ENCODE results near the gene SMTNL1.
"Not testable (repeated sequence)": the region's sequence is repeated elsewhere in the genome, so short reads cannot be mapped to it uniquely, and the experiment has no call there.

The SMTNL1 gene

DNA sequence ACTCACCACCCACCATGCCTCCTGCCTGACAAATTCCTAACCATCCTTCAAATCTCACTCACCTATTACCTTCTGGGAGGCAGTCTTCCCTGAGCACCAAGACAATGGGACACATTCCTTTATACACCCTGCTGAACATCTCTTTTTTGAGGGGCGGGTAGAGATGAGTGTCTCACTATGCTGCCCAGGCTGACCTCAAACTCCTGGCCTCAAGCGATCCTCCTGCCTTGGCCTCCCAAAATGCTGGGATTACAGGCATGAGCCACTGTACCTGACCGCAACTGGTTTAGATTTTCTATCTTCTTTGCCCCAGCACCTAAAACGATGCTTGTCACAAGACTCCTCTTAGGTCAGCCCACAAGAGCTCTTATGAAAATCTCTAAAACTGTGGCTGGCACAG is 14.0 kb upstream of the SMTNL1 start:
- Histone ChIP-seq H3K27ac (ENCODE audit: low read depth, low read length) (no peak overlapping the region), H3K36me3 (ENCODE audit: control insufficient read depth in 1 of 2, insufficient read depth in 2 of 2, low read length in 2 of 2) (peaks cover under 1 to 4% of the 10 kb centered on the region in 2 donors), H3K27me3 (ENCODE audit: control insufficient read depth in 1 of 2, insufficient read depth in 2 of 2, low read length in 2 of 2) (no peaks in the 10 kb centered on the region), H3K4me1 (ENCODE audit: control insufficient read depth in 1 of 2, insufficient read depth in 2 of 2, low read length in 2 of 2) (no peaks in the 10 kb centered on the region), H3K9me3 (ENCODE audit: control insufficient read depth in 1 of 2, low read length in 2 of 2) (no peaks in the 10 kb centered on the region), H3K4me3 (ENCODE audit: low read depth in 1 of 2, low read length in 2 of 2) (no peak overlapping the region), H3K9ac (ENCODE audit: low read depth in 1 of 2, low read length in 2 of 2) (no peak overlapping the region)

DNA sequence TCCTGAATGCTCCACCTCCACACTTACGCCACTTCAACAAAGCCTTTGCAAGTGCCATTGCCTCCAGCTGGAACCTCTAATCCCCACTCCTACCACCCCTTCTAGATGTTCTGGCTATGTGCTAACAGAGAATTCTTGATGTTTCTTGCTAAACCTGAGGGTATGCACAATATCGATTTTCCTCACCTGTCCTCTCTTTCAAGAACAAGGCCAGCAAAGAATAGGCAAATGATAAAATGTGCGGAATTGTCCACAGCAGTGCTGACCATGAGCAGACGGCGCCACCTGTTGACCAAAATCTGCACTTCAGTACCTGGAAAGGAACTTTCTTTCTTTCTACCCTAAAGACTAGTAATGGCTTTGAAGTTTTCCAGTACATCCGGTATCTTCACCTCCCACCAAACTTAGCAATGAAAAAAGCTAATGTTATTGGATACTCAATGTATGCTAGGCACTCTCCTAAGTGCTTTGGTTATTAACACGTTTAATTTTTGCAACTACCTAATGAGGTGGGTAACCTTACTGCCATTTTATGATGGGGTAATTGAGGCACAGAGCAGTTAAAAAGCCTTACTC is 10.3 kb upstream of the SMTNL1 start:
- Histone ChIP-seq H3K4me3 (ENCODE audit: low read depth in 1 of 2, low read length in 2 of 2) (no peak overlapping the region), H3K9me3 (ENCODE audit: control insufficient read depth in 1 of 2, low read length in 2 of 2) (no peaks in the 10 kb centered on the region), H3K27me3 (ENCODE audit: control insufficient read depth in 1 of 2, insufficient read depth in 2 of 2, low read length in 2 of 2) (no peaks in the 10 kb centered on the region), H3K27ac (ENCODE audit: low read depth, low read length) (no peak overlapping the region), H3K4me1 (ENCODE audit: control insufficient read depth in 1 of 2, insufficient read depth in 2 of 2, low read length in 2 of 2) (peaks cover 16 to 22% of the 10 kb centered on the region in 2 donors), H3K36me3 (ENCODE audit: control insufficient read depth in 1 of 2, insufficient read depth in 2 of 2, low read length in 2 of 2) (peaks cover 4 to 10% of the 10 kb centered on the region in 2 donors), H3K9ac (ENCODE audit: low read depth in 1 of 2, low read length in 2 of 2) (no peak overlapping the region)

DNA sequence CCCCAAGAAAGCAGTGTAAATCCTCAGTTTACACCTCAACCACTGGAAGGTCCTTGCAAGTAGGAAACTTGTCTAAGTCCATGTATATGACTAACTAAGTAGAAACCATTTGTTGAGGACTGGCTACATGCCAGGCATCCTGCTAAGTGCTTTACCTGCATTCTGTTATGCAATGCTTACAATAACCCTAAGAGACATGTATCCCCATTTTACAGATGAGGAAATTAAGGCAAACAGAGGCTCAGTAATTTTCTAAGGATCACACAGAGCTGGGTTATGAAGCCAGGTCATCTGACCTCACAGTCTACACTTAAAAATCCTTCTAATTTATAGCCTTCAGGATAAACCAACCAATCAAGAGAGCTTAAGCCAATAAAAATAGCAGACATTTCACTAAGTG is 8.4 kb upstream of the SMTNL1 start:
- H3K9ac ChIP-seq (ENCODE audit: low read depth in 1 of 2, low read length in 2 of 2), result no peak overlapping the region
- no peak overlapping the region for H3K27ac ChIP-seq (ENCODE audit: low read depth, low read length)
- no peaks in the 10 kb centered on the region for H3K27me3 ChIP-seq (ENCODE audit: control insufficient read depth in 1 of 2, insufficient read depth in 2 of 2, low read length in 2 of 2)
- H3K4me3 ChIP-seq (ENCODE audit: low read depth in 1 of 2, low read length in 2 of 2), result no peak overlapping the region
- H3K4me1 ChIP-seq (ENCODE audit: control insufficient read depth in 1 of 2, insufficient read depth in 2 of 2, low read length in 2 of 2), result peaks cover 16 to 22% of the 10 kb centered on the region in 2 donors
- peaks cover 4 to 10% of the 10 kb centered on the region in 2 donors for H3K36me3 ChIP-seq (ENCODE audit: control insufficient read depth in 1 of 2, insufficient read depth in 2 of 2, low read length in 2 of 2)
- H3K9me3 ChIP-seq (ENCODE audit: control insufficient read depth in 1 of 2, low read length in 2 of 2), result no peaks in the 10 kb centered on the region

DNA sequence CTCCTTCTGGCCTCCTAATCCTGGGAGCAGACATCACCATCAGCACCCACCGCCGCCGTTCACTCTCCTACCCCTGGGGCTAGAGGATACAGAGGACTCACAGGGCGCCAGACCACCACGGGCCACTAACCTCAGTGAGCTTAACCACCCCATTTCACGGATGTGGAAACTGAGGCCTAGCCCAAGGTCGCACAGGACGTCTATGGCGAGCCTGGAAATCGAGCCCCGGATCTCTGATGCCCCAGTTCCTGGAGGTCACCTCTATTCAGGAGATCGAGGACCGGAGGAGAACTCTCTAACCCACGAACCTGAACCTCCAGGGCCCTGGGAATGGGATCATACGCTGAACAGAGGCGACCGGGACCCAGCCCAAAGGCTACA is 7.2 kb upstream of the SMTNL1 start:
- Histone ChIP-seq H3K27me3 (ENCODE audit: control insufficient read depth in 1 of 2, insufficient read depth in 2 of 2, low read length in 2 of 2) (no peaks in the 10 kb centered on the region), H3K4me1 (ENCODE audit: control insufficient read depth in 1 of 2, insufficient read depth in 2 of 2, low read length in 2 of 2) (peaks cover 16 to 22% of the 10 kb centered on the region in 2 donors), H3K36me3 (ENCODE audit: control insufficient read depth in 1 of 2, insufficient read depth in 2 of 2, low read length in 2 of 2) (peaks cover 4 to 10% of the 10 kb centered on the region in 2 donors), H3K27ac (ENCODE audit: low read depth, low read length) (no peak overlapping the region), H3K9ac (ENCODE audit: low read depth in 1 of 2, low read length in 2 of 2) (peak overlapping the region; percentile 66 to 96), H3K4me3 (ENCODE audit: low read depth in 1 of 2, low read length in 2 of 2) (peak overlapping the region; percentile 92 to 100), H3K9me3 (ENCODE audit: control insufficient read depth in 1 of 2, low read length in 2 of 2) (no peaks in the 10 kb centered on the region)

DNA sequence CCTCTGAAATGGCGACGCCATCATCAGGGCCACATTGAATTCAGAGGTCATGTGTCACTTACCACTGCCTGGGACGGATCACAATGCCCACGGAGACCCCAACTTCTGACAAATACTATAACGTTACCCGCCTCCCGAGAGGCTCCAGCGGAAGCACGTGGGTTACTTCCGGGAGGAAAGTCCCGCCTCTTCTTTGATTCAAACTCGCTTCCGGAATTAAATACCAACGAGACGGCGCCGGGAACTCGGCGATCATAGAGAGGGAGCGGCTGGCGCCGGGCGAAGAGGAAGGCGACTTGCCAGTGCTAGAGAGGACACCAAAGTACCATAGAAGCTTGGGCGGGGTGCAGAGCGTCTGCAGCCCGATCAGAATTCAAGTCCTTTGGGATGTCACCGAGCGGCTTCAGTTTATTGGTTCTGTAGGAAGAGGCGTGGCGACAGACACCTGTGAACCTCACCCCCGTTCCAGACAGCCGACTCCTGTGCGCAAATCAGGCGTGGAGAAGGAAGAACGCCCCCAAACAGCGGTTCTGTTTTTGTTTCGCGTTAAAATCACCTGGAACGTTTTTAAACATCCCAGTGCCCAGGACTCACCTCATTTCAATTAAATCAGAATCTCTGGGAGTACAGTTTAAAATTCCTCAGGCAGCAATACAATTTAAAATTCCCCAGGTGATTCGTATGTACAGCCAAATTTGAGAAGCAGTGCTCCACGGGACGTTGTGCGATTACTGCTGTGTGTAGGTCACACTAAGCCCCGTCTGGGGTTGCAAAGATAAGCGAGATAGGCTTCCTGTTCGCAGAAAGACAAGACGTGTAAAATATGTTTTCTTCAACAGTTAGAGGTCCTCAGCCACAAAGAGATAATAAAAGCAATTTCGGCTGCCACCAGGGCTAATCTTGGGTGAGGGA is 6.5 kb upstream of the SMTNL1 start, which contains the start of gene TIMM10:
TIMM10 (minus strand) TSS at position 159 of the 912 bp plus-strand sequence. CDS start 565 bp downstream, outside the sequence.
- peak within 1 kb of the TSS; percentile 46 for H3K27ac ChIP-seq (ENCODE audit: low read depth, low read length)
- H3K9ac ChIP-seq (ENCODE audit: low read depth in 1 of 2, low read length in 2 of 2), result peak within 1 kb of the TSS; percentile 73 to 96
- no peaks in the 10 kb centered on the region for H3K27me3 ChIP-seq (ENCODE audit: control insufficient read depth in 1 of 2, insufficient read depth in 2 of 2, low read length in 2 of 2)
- peaks cover 16 to 22% of the 10 kb centered on the region in 2 donors for H3K4me1 ChIP-seq (ENCODE audit: control insufficient read depth in 1 of 2, insufficient read depth in 2 of 2, low read length in 2 of 2)
- peaks cover 4 to 10% of the 10 kb centered on the region in 2 donors for H3K36me3 ChIP-seq (ENCODE audit: control insufficient read depth in 1 of 2, insufficient read depth in 2 of 2, low read length in 2 of 2)
- no peaks in the 10 kb centered on the region for H3K9me3 ChIP-seq (ENCODE audit: control insufficient read depth in 1 of 2, low read length in 2 of 2)
- peak within 1 kb of the TSS; percentile 92 to 100 for H3K4me3 ChIP-seq (ENCODE audit: low read depth in 1 of 2, low read length in 2 of 2)

DNA sequence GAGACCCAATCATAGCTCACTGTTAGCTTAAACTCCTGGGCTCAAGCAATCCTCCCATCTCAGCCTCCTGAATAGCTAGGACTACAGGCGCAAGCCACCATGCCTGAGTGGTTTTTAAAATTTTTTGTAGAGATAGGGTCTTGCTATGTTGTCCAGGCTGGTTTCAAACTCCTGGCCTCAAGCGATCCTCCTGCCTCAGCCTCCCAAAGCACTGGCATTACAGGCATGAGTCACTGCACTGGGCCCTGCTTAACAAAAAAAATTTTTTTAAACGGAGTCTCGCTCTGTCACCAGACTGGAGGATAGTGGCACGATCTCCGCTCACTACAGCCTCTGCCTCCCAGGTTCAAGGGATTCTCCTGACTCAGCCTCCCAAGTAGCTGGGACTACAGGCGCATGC is 2.9 kb upstream of the SMTNL1 start:
- not testable (repeated sequence) for H3K27me3 ChIP-seq (ENCODE audit: control insufficient read depth in 1 of 2, insufficient read depth in 2 of 2, low read length in 2 of 2); H3K27ac ChIP-seq (ENCODE audit: low read depth, low read length); H3K9me3 ChIP-seq (ENCODE audit: control insufficient read depth in 1 of 2, low read length in 2 of 2); H3K9ac ChIP-seq (ENCODE audit: low read depth in 1 of 2, low read length in 2 of 2); H3K4me3 ChIP-seq (ENCODE audit: low read depth in 1 of 2, low read length in 2 of 2); H3K36me3 ChIP-seq (ENCODE audit: control insufficient read depth in 1 of 2, insufficient read depth in 2 of 2, low read length in 2 of 2)
- H3K4me1 ChIP-seq (ENCODE audit: control insufficient read depth in 1 of 2, insufficient read depth in 2 of 2, low read length in 2 of 2), result peaks cover 14 to 15% of the 10 kb centered on the region in 2 donors

DNA sequence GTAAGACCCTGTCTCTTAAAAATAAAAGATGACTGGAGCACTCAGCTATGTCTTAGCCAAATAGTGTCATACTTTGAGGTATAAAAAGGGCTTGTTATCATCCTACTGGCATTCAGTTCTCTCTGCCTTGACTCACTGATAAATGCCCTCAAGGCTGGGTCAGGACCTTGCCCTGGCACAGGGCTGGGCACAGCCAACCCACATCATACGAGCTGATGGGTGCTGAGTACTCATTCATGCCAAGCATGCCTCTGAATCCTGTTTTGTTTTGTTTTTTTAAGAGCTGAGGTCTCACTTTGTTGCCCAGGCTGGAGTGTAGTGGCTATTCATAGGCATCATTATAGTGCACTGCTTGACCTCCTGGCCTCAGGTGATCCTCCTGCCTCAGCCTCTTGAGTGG is 1.9 kb downstream of the SMTNL1 start:
- H3K9me3 ChIP-seq (ENCODE audit: control insufficient read depth in 1 of 2, low read length in 2 of 2), result no peaks in the 10 kb centered on the region
- H3K4me3 ChIP-seq (ENCODE audit: low read depth in 1 of 2, low read length in 2 of 2), result no peak overlapping the region
- no peaks in the 10 kb centered on the region for H3K4me1 ChIP-seq (ENCODE audit: control insufficient read depth in 1 of 2, insufficient read depth in 2 of 2, low read length in 2 of 2)
- H3K27ac ChIP-seq (ENCODE audit: low read depth, low read length), result no peak overlapping the region
- H3K36me3 ChIP-seq (ENCODE audit: control insufficient read depth in 1 of 2, insufficient read depth in 2 of 2, low read length in 2 of 2), result no peaks in the 10 kb centered on the region
- H3K9ac ChIP-seq (ENCODE audit: low read depth in 1 of 2, low read length in 2 of 2), result no peak overlapping the region
- H3K27me3 ChIP-seq (ENCODE audit: control insufficient read depth in 1 of 2, insufficient read depth in 2 of 2, low read length in 2 of 2), result no peaks in the 10 kb centered on the region

DNA sequence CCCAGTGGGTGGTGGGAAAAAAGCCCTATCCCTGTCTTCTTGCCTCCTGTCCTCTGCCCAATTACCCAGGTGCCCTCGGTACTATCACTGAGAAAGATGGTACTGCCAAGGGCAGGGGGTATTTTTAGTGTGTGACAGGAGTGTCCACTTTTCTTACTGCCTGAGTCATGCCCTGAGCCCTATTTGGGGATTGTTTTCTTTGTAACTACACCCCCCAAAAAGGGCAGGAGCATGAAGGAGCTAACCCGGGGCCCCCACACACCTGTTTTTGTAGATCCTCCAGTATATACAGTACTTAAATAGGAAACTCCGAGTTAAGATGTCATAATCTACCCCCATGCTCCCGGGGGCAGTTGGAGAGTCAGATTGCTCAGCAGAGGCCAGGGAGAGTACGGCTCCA is 3.8 kb downstream of the SMTNL1 start:
- no peaks in the 10 kb centered on the region for H3K36me3 ChIP-seq (ENCODE audit: control insufficient read depth in 1 of 2, insufficient read depth in 2 of 2, low read length in 2 of 2)
- no peaks in the 10 kb centered on the region for H3K4me1 ChIP-seq (ENCODE audit: control insufficient read depth in 1 of 2, insufficient read depth in 2 of 2, low read length in 2 of 2)
- H3K27me3 ChIP-seq (ENCODE audit: control insufficient read depth in 1 of 2, insufficient read depth in 2 of 2, low read length in 2 of 2), result no peaks in the 10 kb centered on the region
- no peak overlapping the region for H3K4me3 ChIP-seq (ENCODE audit: low read depth in 1 of 2, low read length in 2 of 2)
- no peak overlapping the region for H3K9ac ChIP-seq (ENCODE audit: low read depth in 1 of 2, low read length in 2 of 2)
- no peak overlapping the region for H3K27ac ChIP-seq (ENCODE audit: low read depth, low read length)
- H3K9me3 ChIP-seq (ENCODE audit: control insufficient read depth in 1 of 2, low read length in 2 of 2), result no peaks in the 10 kb centered on the region

DNA sequence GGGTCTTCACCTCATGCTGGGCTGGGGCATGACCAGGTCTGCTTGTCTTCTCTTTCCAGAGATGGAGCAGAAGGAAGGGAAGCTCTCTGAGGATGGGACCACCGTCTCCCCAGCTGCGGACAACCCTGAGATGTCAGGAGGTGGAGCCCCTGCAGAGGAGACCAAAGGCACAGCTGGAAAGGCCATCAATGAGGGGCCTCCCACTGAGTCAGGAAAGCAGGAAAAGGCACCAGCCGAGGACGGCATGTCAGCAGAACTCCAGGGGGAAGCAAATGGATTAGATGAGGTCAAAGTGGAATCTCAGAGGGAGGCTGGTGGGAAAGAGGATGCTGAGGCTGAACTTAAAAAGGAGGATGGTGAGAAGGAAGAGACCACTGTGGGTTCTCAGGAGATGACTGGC is 5.2 kb downstream of the SMTNL1 start:
- Histone ChIP-seq H3K36me3 (ENCODE audit: control insufficient read depth in 1 of 2, insufficient read depth in 2 of 2, low read length in 2 of 2) (no peaks in the 10 kb centered on the region), H3K4me3 (ENCODE audit: low read depth in 1 of 2, low read length in 2 of 2) (no peak overlapping the region), H3K9ac (ENCODE audit: low read depth in 1 of 2, low read length in 2 of 2) (no peak overlapping the region), H3K27me3 (ENCODE audit: control insufficient read depth in 1 of 2, insufficient read depth in 2 of 2, low read length in 2 of 2) (no peaks in the 10 kb centered on the region), H3K27ac (ENCODE audit: low read depth, low read length) (no peak overlapping the region), H3K4me1 (ENCODE audit: control insufficient read depth in 1 of 2, insufficient read depth in 2 of 2, low read length in 2 of 2) (no peaks in the 10 kb centered on the region), H3K9me3 (ENCODE audit: control insufficient read depth in 1 of 2, low read length in 2 of 2) (no peaks in the 10 kb centered on the region)

DNA sequence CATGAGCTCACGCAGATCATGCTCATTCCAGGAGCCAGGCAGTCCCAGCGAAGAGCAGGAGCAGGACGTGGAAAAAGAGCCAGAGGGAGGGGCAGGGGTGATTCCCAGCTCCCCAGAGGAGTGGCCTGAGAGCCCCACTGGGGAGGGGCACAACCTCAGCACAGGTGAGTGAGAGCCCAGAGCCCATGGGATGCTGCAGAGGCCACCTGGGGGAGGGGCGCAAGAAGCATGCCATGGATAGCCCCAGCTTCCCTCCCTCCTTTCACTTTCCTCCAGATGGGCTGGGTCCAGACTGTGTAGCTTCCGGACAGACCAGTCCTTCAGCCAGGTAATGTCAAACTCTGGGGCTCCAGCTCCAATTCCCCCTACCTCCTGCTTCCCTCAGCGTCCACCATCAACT is 6.2 kb downstream of the SMTNL1 start:
- no peak overlapping the region for H3K4me3 ChIP-seq (ENCODE audit: low read depth in 1 of 2, low read length in 2 of 2)
- no peaks in the 10 kb centered on the region for H3K9me3 ChIP-seq (ENCODE audit: control insufficient read depth in 1 of 2, low read length in 2 of 2)
- no peak overlapping the region for H3K27ac ChIP-seq (ENCODE audit: low read depth, low read length)
- H3K36me3 ChIP-seq (ENCODE audit: control insufficient read depth in 1 of 2, insufficient read depth in 2 of 2, low read length in 2 of 2), result no peaks in the 10 kb centered on the region
- no peaks in the 10 kb centered on the region for H3K4me1 ChIP-seq (ENCODE audit: control insufficient read depth in 1 of 2, insufficient read depth in 2 of 2, low read length in 2 of 2)
- H3K27me3 ChIP-seq (ENCODE audit: control insufficient read depth in 1 of 2, insufficient read depth in 2 of 2, low read length in 2 of 2), result no peaks in the 10 kb centered on the region
- no peak overlapping the region for H3K9ac ChIP-seq (ENCODE audit: low read depth in 1 of 2, low read length in 2 of 2)
